Measurements from ENCODE around the gene CEP112. TPM values are rescaled to one million over a fixed set of nuclear protein-coding genes. Genes with fewer than 3 reads are reported as not detected.
"Not testable (repeated sequence)": the region's sequence is repeated elsewhere in the genome, so short reads cannot be mapped to it uniquely, and the experiment has no call there.

Gene CEP112
- total RNA-seq, 1 donor from 2014 or later = 13.6 TPM

GRCh38 chr17:65820306-65820705 lies 371.6 kb downstream of the CEP112 start:
- ATAC-seq (no peak), DNase-seq (no peak)
- intact Hi-C loops (cut with micrococcal nuclease) = no loop called here

- DNase-seq = no peak
- no peak for ATAC-seq
- intact Hi-C loops (cut with micrococcal nuclease) = no loop called here
Observed at GRCh38 chr17:65819810-65820209, 372.1 kb downstream of the CEP112 start.

- DNase-seq = no peak
- no peak for ATAC-seq
- intact Hi-C loops (cut with micrococcal nuclease) = no loop called here
Observed at GRCh38 chr17:65817951-65818350, 374.0 kb downstream of the CEP112 start.

- ATAC-seq = no peak
- intact Hi-C loops (cut with micrococcal nuclease) = no loop called here
- DNase-seq = no peak
Observed at GRCh38 chr17:65814418-65814817, 377.5 kb downstream of the CEP112 start.

- intact Hi-C loops (cut with micrococcal nuclease) = no loop called here
- ATAC-seq (no peak), DNase-seq (no peak)
Observed at GRCh38 chr17:65813306-65813705, 378.6 kb downstream of the CEP112 start.

GRCh38 chr17:65811043-65811442 lies 380.9 kb downstream of the CEP112 start:
- ATAC-seq (no peak), DNase-seq (no peak)
- intact Hi-C loops (cut with micrococcal nuclease) = no loop called here

GRCh38 chr17:65809366-65809765 lies 382.6 kb downstream of the CEP112 start:
- intact Hi-C loops (cut with micrococcal nuclease) = no loop called here
- DNase-seq (no peak), ATAC-seq (no peak)

- intact Hi-C loops (cut with micrococcal nuclease); ATAC-seq; DNase-seq: not testable (repeated sequence)
Observed at GRCh38 chr17:65808566-65808965, 383.4 kb downstream of the CEP112 start.

GRCh38 chr17:65807361-65807760 lies 384.6 kb downstream of the CEP112 start:
- intact Hi-C loops (cut with micrococcal nuclease) = no loop called here
- no peak for DNase-seq
- ATAC-seq = no peak

GRCh38 chr17:65801513-65801912 lies 390.4 kb downstream of the CEP112 start:
- intact Hi-C loops (cut with micrococcal nuclease) = no loop called here
- DNase-seq = no peak
- no peak for ATAC-seq

GRCh38 chr17:65800655-65801054 lies 391.3 kb downstream of the CEP112 start:
- ATAC-seq = no peak

GRCh38 chr17:65799869-65800268 lies 392.1 kb downstream of the CEP112 start:
- intact Hi-C loops (cut with micrococcal nuclease) = loop anchor here (10.0 kb wide), 1 partner anchor 345 kb away; no protein-coding TSS in a partner anchor
- DNase-seq (no peak), ATAC-seq (no peak)

More at GRCh38 chr17:65800655-65801054, 391.3 kb downstream of the CEP112 start:
- intact Hi-C loops (cut with micrococcal nuclease) = no loop called here
- DNase-seq = no peak

- no peak for ATAC-seq
- intact Hi-C loops (cut with micrococcal nuclease) = loop anchor here (10.0 kb wide), 1 partner anchor 345 kb away; no protein-coding TSS in a partner anchor
- DNase-seq = no peak
Observed at GRCh38 chr17:65799454-65799853, 392.5 kb downstream of the CEP112 start.

GRCh38 chr17:65797809-65798208 lies 394.1 kb downstream of the CEP112 start:
- no peak for ATAC-seq
- intact Hi-C loops (cut with micrococcal nuclease) = loop anchor here (10.0 kb wide), 1 partner anchor 343 kb away; no protein-coding TSS in a partner anchor

GRCh38 chr17:65797101-65797500 lies 394.8 kb downstream of the CEP112 start:
- ATAC-seq (no peak), DNase-seq (no peak)
- intact Hi-C loops (cut with micrococcal nuclease) = loop anchor here (10.0 kb wide), 1 partner anchor 342 kb away; no protein-coding TSS in a partner anchor

More at GRCh38 chr17:65797809-65798208, 394.1 kb downstream of the CEP112 start:
- no peak for DNase-seq

- DNase-seq (no peak), ATAC-seq (peak; percentile 30)
- intact Hi-C loops (cut with micrococcal nuclease) = loop anchor here (10.0 kb wide), 1 partner anchor 340 kb away; no protein-coding TSS in a partner anchor
Observed at GRCh38 chr17:65794572-65794971, 397.4 kb downstream of the CEP112 start.

- intact Hi-C loops (cut with micrococcal nuclease) = loop anchor here (10.0 kb wide), 1 partner anchor 335 kb away; no protein-coding TSS in a partner anchor
- no peak for DNase-seq
- no peak for ATAC-seq
Observed at GRCh38 chr17:65790241-65790640, 401.7 kb downstream of the CEP112 start.

GRCh38 chr17:65787503-65787902 lies 404.4 kb downstream of the CEP112 start:
- intact Hi-C loops (cut with micrococcal nuclease) = no loop called here
- ATAC-seq = no peak
- no peak for DNase-seq

GRCh38 chr17:65786479-65786878 lies 405.5 kb downstream of the CEP112 start:
- DNase-seq (no peak), ATAC-seq (no peak)
- intact Hi-C loops (cut with micrococcal nuclease) = no loop called here

GRCh38 chr17:65785109-65785508 lies 406.8 kb downstream of the CEP112 start:
- DNase-seq (no peak), ATAC-seq (peak; percentile 84)
- intact Hi-C loops (cut with micrococcal nuclease) = no loop called here

GRCh38 chr17:65783845-65784334 lies 408.0 kb downstream of the CEP112 start:
- intact Hi-C loops (cut with micrococcal nuclease) = no loop called here
- DNase-seq (no peak), ATAC-seq (peak; percentile 14)
